GM12878 (cell line): ENCODE data around the gene GOLGA5. TPM values are rescaled to one million over a fixed set of nuclear protein-coding genes. Genes with fewer than 3 reads are reported as not detected.

Experiments
- ATAC-seq: fragments of 200-7000 bp; cut with Tn5 transposase; 3 replicates; pipeline ENCODE4 v1.9.1; 2020; ENCODE audit warnings: mild to moderate bottlenecking, moderate library complexity
- BruUV-seq: library from RNA; stranded (reverse); fragments of 400-500 nt; replicated peaks from 2 replicates; lab custom pipeline; 2021; lab: Mats Ljungman, UMichigan
- CTCF ChIA-PET: fragments of 300-600 bp; sonication (Branson Sonifier 250); formaldehyde crosslinking; extraction: SDS; loops from one replicate; lab custom pipeline; 2021; ENCODE audit warnings: inconsistent platforms; lab: Yijun Ruan, JAX
- POLR2A ChIA-PET: fragments of 350-600 bp; formaldehyde crosslinking; extraction: SDS; loops from one replicate; lab custom pipeline; 2021; ENCODE audit warnings: inconsistent platforms; lab: Charles Lee
- RAD21 ChIA-PET: fragments of 300-600 bp; sonication (Branson Sonifier 250); formaldehyde crosslinking; loops from one replicate; lab custom pipeline; 2023; ENCODE audit warnings: antibody characterized with exemption; ENCODE audit not compliant: unreplicated experiment; lab: Charles Lee
- SMC1A ChIA-PET: fragments of 300-600 bp; sonication (Branson Sonifier 250); formaldehyde crosslinking; loops from one replicate; lab custom pipeline; 2023; ENCODE audit not compliant: unreplicated experiment, uncharacterized antibody; lab: Charles Lee
- DNase-seq: peaks from one replicate; pipeline ENCODE4 v3.0.0-alpha.2; 2011; ENCODE audit warnings: low read depth, low spot score
- FAIRE-seq: peaks from 3 replicates; lab custom pipeline; 2011; peaks lifted over from hg19 to GRCh38; lab: Jason Lieb, UNC
- H2AFZ ChIP-seq: 2 replicates; pipeline ENCODE4 v1.6.0; 2011; ENCODE audit warnings: low read depth, low read length, control low read depth; ENCODE audit not compliant: control insufficient read depth
- H3K27ac ChIP-seq: 2 replicates; pipeline ENCODE4 v1.5.1; 2011; ENCODE audit warnings: control low read depth; ENCODE audit not compliant: control insufficient read depth, insufficient read depth
- H3K27me3 ChIP-seq, 2 experiments: replicated peaks in 1 of 2; 2 replicates each; pipeline versions ENCODE4 v1.6.0 to v1.6.1; 2011; ENCODE audit warnings: low read length in 1 of 2; ENCODE audit not compliant: control insufficient read depth in 2 of 2, insufficient read depth in 2 of 2
- H3K36me3 ChIP-seq, 2 experiments: 2 replicates each; pipeline ENCODE4 v1.5.1; 2011; ENCODE audit warnings: low read length in 1 of 2; ENCODE audit not compliant: control insufficient read depth in 2 of 2, insufficient read depth in 2 of 2
- H3K4me1 ChIP-seq: 2 replicates; pipeline ENCODE4 v1.6.1; 2011; ENCODE audit warnings: mild to moderate bottlenecking, low read length, moderate library complexity, mixed read lengths; ENCODE audit not compliant: control insufficient read depth, insufficient read depth
- H3K4me2 ChIP-seq: 2 replicates; pipeline ENCODE4 v1.6.0; 2011; ENCODE audit warnings: control low read depth; ENCODE audit not compliant: control insufficient read depth, insufficient read depth
- H3K4me3 ChIP-seq: fragments of 200-600 bp; sonication (generic); 2 replicates; pipeline ENCODE4 v1.5.1; 2016
- H3K79me2 ChIP-seq: 2 replicates; pipeline ENCODE4 v1.6.0; 2011; ENCODE audit warnings: low read length; ENCODE audit not compliant: control insufficient read depth, insufficient read depth
- H3K9ac ChIP-seq: 2 replicates; pipeline ENCODE4 v1.8.0; 2011; ENCODE audit warnings: low read length, control low read depth, mixed read lengths; ENCODE audit not compliant: control insufficient read depth, insufficient read depth
- H3K9me3 ChIP-seq: replicated peaks from 3 replicates; pipeline ENCODE4 v1.5.1; 2011; ENCODE audit warnings: mild to moderate bottlenecking, low read length; ENCODE audit not compliant: control insufficient read depth, insufficient read depth
- H4K20me1 ChIP-seq: 2 replicates; pipeline ENCODE4 v1.6.0; 2011; ENCODE audit not compliant: control insufficient read depth, insufficient read depth
- BRCA1 ChIP-seq: IDR thresholded peaks from 2 replicates; pipeline ENCODE4 v1.6.1; 2011; ENCODE audit warnings: low read depth, low read length, improper control_type of control experiment
- CREB1 ChIP-seq: IDR thresholded peaks from 2 replicates; pipeline ENCODE4 v1.6.1; 2012; ENCODE audit warnings: low read depth, mild to moderate bottlenecking, inconsistent platforms
- E4F1 ChIP-seq: fragments of 450-650 bp; IDR thresholded peaks from 2 replicates; pipeline ENCODE4 v1.6.1; 2018; ENCODE audit warnings: borderline replicate concordance, mild to moderate bottlenecking; ENCODE audit not compliant: partially characterized antibody
- EED ChIP-seq: sonication (generic); IDR thresholded peaks from 2 replicates; pipeline ENCODE4 v1.6.1; 2016; ENCODE audit warnings: antibody characterized with exemption, low read depth
- NKRF ChIP-seq: fragments of 450-650 bp; conservative IDR thresholded peaks from 2 replicates; pipeline ENCODE4 v1.6.1; 2017; ENCODE audit warnings: mild to moderate bottlenecking, moderate library complexity
- RBBP5 ChIP-seq: fragments of 200-600 bp; sonication (generic); conservative IDR thresholded peaks from 2 replicates; pipeline ENCODE4 v1.6.1; 2016
- TBL1XR1 ChIP-seq: IDR thresholded peaks from 2 replicates; pipeline ENCODE4 v1.6.1; 2012; ENCODE audit warnings: low read depth, low read length, improper control_type of control experiment
- YY1 ChIP-seq: IDR thresholded peaks from 2 replicates; pipeline ENCODE4 v1.6.1; 2011; ENCODE audit warnings: low read depth, mild to moderate bottlenecking, low read length
- ZZZ3 ChIP-seq: IDR thresholded peaks from 2 replicates; pipeline ENCODE4 v1.6.1; 2011; ENCODE audit warnings: low read depth; ENCODE audit not compliant: control insufficient read depth, insufficient read length
- WGBS: methylation state at CpG from one replicate; pipeline ENCODE4 v1.1.6; 2016; ENCODE audit warnings: low lambda C conversion rate; ENCODE audit not compliant: insufficient replicate concordance, insufficient coverage; ENCODE audit errors: missing lambda C conversion rate; 5-methylcytosine and 5-hydroxymethylcytosine counted together
- in situ Hi-C: fragments of 300-500 bp; cut with MboI; formaldehyde crosslinking; loops from 9 replicates; pipeline ENCODE4 v1.14.3; 2018; ENCODE audit warnings: mixed read lengths
- intact Hi-C: fragments of 100-400 bp; cut with micrococcal nuclease; formaldehyde crosslinking; loops from one replicate; pipeline ENCODE4 v1.14.2; 2022; ENCODE audit not compliant: unreplicated experiment
- polyA plus RNA-seq, 11 experiments: library from polyadenylated mRNA; depleted of rRNA in 4 of 11; unstranded in 6 of 11; stranded (reverse) in 5 of 11; fragments of >200 nt; fragmentation: Nextera tagmentation in 4 of 11; fragmentation: Illumina TruSeq in 1 of 11; extraction: Ambion mirVana in 4 of 11; extraction: Trizol in 1 of 11; gene quantifications; 1 replicate in 1 of 11; 2 replicates in 10 of 11; pipeline versions ENCODE4 v1.2.1 to v1.2.3, GENCODE V29; 2011 to 2016; ENCODE audit warnings: inconsistent platforms in 2 of 11, missing spikeins in 2 of 11, low read depth in 1 of 11
- total RNA-seq, 4 experiments: library from RNA; depleted of rRNA in 3 of 4; stranded (reverse); fragments of >200 nt in 3 of 4; fragmentation: Illumina TruSeq in 1 of 4; extraction: Trizol in 1 of 4; gene quantifications; 2 replicates each; pipeline versions ENCODE4 v1.2.1 to v1.2.3, GENCODE V29; 2013 to 2021
- TF ChIP-seq, protein P1 (sequence below): IDR thresholded peaks from 2 replicates; pipeline ENCODE4 v1.6.1; 2012; ENCODE audit warnings: mild to moderate bottlenecking, low read depth, low read length

GOLGA5 gene
- total and polyA plus RNA-seq, 10 of the 15 experiments (the other 5 are each of a cell fraction or from before 2014, with no cell fraction given): 10.9 to 30.1 (median 19.7) TPM

DNA sequence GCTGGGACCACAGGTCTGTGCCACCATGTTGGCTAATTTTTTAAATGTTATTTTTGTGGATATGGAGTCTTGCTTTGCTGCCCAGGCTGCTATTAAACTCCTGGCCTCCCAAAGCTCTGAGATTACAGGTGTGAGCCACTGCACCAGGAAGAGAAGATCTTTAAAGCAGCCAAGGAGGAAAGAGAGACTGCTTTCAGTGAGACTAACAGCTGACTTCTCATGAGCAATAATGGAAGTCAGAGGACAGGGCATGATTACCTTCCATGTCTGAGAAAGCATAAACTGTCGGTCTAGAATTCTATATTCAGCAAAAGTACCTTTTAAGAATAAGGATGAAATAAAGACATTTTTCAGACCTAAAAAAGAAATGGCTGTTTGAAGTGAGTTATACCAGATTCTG lies 71.6 kb downstream of the GOLGA5 start:
- Histone ChIP-seq H2AFZ (no peak overlapping the region), H4K20me1 (no peaks in the 10 kb centered on the region), H3K4me2 (no peak overlapping the region), H3K79me2 (no peaks in the 10 kb centered on the region), H3K36me3 (no peaks in the 10 kb centered on the region), H3K4me3 (no peak overlapping the region), H3K27me3 (no peaks in the 10 kb centered on the region), H3K9ac (no peak overlapping the region), H3K9me3 (peaks cover 5% of the 10 kb centered on the region; the same call in 2 of the 3 replicates), H3K27ac (no peak overlapping the region), H3K4me1 (no peaks in the 10 kb centered on the region)
- ChIA-PET RAD21 (no interaction called here), POLR2A (no interaction called here), SMC1A (no interaction called here), CTCF (no interaction called here)
- in situ Hi-C loops (no loop called here), intact Hi-C loops (no loop called here)
- no peak for FAIRE-seq
- 0% methylated on average over 1 of the region's 1 CpG for WGBS
- no peak for DNase-seq
- no TSS peak for BruUV-seq
- ATAC-seq: no peak
- TF ChIP-seq TBL1XR1: no peak
- no peak for TF ChIP-seq CREB1
- no peak for TF ChIP-seq YY1
- no peak for TF ChIP-seq NKRF
- TF ChIP-seq, protein P1, sequence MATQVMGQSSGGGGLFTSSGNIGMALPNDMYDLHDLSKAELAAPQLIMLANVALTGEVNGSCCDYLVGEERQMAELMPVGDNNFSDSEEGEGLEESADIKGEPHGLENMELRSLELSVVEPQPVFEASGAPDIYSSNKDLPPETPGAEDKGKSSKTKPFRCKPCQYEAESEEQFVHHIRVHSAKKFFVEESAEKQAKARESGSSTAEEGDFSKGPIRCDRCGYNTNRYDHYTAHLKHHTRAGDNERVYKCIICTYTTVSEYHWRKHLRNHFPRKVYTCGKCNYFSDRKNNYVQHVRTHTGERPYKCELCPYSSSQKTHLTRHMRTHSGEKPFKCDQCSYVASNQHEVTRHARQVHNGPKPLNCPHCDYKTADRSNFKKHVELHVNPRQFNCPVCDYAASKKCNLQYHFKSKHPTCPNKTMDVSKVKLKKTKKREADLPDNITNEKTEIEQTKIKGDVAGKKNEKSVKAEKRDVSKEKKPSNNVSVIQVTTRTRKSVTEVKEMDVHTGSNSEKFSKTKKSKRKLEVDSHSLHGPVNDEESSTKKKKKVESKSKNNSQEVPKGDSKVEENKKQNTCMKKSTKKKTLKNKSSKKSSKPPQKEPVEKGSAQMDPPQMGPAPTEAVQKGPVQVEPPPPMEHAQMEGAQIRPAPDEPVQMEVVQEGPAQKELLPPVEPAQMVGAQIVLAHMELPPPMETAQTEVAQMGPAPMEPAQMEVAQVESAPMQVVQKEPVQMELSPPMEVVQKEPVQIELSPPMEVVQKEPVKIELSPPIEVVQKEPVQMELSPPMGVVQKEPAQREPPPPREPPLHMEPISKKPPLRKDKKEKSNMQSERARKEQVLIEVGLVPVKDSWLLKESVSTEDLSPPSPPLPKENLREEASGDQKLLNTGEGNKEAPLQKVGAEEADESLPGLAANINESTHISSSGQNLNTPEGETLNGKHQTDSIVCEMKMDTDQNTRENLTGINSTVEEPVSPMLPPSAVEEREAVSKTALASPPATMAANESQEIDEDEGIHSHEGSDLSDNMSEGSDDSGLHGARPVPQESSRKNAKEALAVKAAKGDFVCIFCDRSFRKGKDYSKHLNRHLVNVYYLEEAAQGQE: no peak
- TF ChIP-seq E4F1: no peak
- TF ChIP-seq BRCA1: no peak
- no peak for TF ChIP-seq EED
- TF ChIP-seq RBBP5: no peak
- no peak for TF ChIP-seq ZZZ3
